Neural cell (in vitro differentiated cells): ENCODE measurements around the gene PSMB7. TPM values are rescaled to one million over a fixed set of nuclear protein-coding genes. Genes with fewer than 3 reads are reported as not detected.

Experiments
- H2AFZ ChIP-seq: fragments of 200-600, 300-800 bp; sonication (generic), shearing (Covaris generic); 2 replicates; pipeline ENCODE4 v1.6.0; 2014; ENCODE audit warnings: low read depth, mild to moderate bottlenecking, antibody characterized with exemption, low read length, moderate library complexity
- H3F3A ChIP-seq: fragments of 200-600 bp; shearing (Covaris generic); 2 replicates; pipeline ENCODE4 v1.6.1; 2016; ENCODE audit warnings: mild to moderate bottlenecking, moderate library complexity, mixed read lengths, antibody characterized with exemption, low read length; ENCODE audit not compliant: insufficient read depth, poor library complexity, severe bottlenecking
- H3K27ac ChIP-seq: fragments of 200-600, 300-800 bp; sonication (generic), shearing (Covaris generic); 2 replicates; pipeline ENCODE4 v1.5.1; 2014; ENCODE audit warnings: mild to moderate bottlenecking, low read length, moderate library complexity
- H3K27me3 ChIP-seq: fragments of 300-800, 200-600 bp; sonication (generic), shearing (Covaris generic); 2 replicates; pipeline ENCODE4 v1.6.0; 2014; ENCODE audit warnings: mild to moderate bottlenecking, low read depth, low read length, moderate library complexity; ENCODE audit not compliant: insufficient read depth
- H3K36me3 ChIP-seq: fragments of 300-800, 200-600 bp; sonication (generic), shearing (Covaris generic); 2 replicates; pipeline ENCODE4 v1.5.1; 2014; ENCODE audit warnings: mild to moderate bottlenecking, antibody characterized with exemption, low read length, moderate library complexity; ENCODE audit not compliant: insufficient read depth
- H3K4me2 ChIP-seq: fragments of 300-800, 200-600 bp; sonication (generic), shearing (Covaris generic); 2 replicates; pipeline ENCODE4 v1.6.0; 2014; ENCODE audit warnings: mild to moderate bottlenecking, low read length
- H3K4me3 ChIP-seq: fragments of 300-800, 200-600 bp; sonication (generic), shearing (Covaris generic); 2 replicates; pipeline ENCODE4 v1.5.1; 2014; ENCODE audit warnings: mild to moderate bottlenecking, low read length, moderate library complexity
- H3K79me2 ChIP-seq: fragments of 200-600 bp; shearing (Covaris generic); replicated peaks from 2 replicates; pipeline ENCODE4 v1.6.0; 2014; ENCODE audit warnings: mild to moderate bottlenecking, low read length, moderate library complexity; ENCODE audit not compliant: insufficient read depth
- H3K9ac ChIP-seq: fragments of 300-800, 200-600 bp; sonication (generic), shearing (Covaris generic); 2 replicates; pipeline ENCODE4 v1.6.1; 2016; ENCODE audit warnings: mild to moderate bottlenecking, low read length, mixed read lengths
- H3K9me2 ChIP-seq: fragments of 200-600 bp; shearing (Covaris generic); 2 replicates; pipeline ENCODE4 v1.6.1; 2016; ENCODE audit warnings: mild to moderate bottlenecking, low read length, mixed read lengths; ENCODE audit not compliant: insufficient read depth
- H3K9me3 ChIP-seq: fragments of 200-600, 300-800 bp; sonication (generic), shearing (Covaris generic); 2 replicates; pipeline ENCODE4 v1.6.1; 2016; ENCODE audit warnings: mild to moderate bottlenecking, mixed run types, low read length, moderate library complexity, mixed read lengths
- H4K20me1 ChIP-seq: fragments of 200-600 bp; shearing (Covaris generic); 2 replicates; pipeline ENCODE4 v1.6.1; 2016; ENCODE audit warnings: mild to moderate bottlenecking, mixed run types; ENCODE audit not compliant: insufficient read depth
- EP300 ChIP-seq: fragments of 450-650 bp; conservative IDR thresholded peaks from 2 replicates; pipeline ENCODE4 v1.6.1; 2014; ENCODE audit warnings: antibody characterized with exemption, mild to moderate bottlenecking, moderate library complexity; ENCODE audit not compliant: poor library complexity, severe bottlenecking
- EZH2 ChIP-seq: fragments of 200-600, 300-800 bp; shearing (Covaris generic), sonication (generic); IDR thresholded peaks from 2 replicates; pipeline ENCODE4 v1.6.1; 2014; ENCODE audit warnings: antibody characterized with exemption, low read length, borderline replicate concordance, mild to moderate bottlenecking; ENCODE audit not compliant: insufficient read depth, poor library complexity, severe bottlenecking
- MXI1 ChIP-seq: fragments of 450-650 bp; conservative IDR thresholded peaks from 2 replicates; pipeline ENCODE4 v1.6.1; 2014; ENCODE audit warnings: antibody characterized with exemption, mild to moderate bottlenecking; ENCODE audit not compliant: poor library complexity, severe bottlenecking
- POLR2AphosphoS5 ChIP-seq: IDR thresholded peaks from 2 replicates; pipeline ENCODE4 v1.6.1; 2012
- RAD21 ChIP-seq: fragments of 450-650 bp; conservative IDR thresholded peaks from 2 replicates; pipeline ENCODE4 v1.6.1; 2014; ENCODE audit warnings: antibody characterized with exemption, mild to moderate bottlenecking, moderate library complexity
- SMC3 ChIP-seq: fragments of 450-650 bp; conservative IDR thresholded peaks from 2 replicates; pipeline ENCODE4 v1.6.1; 2014; ENCODE audit warnings: antibody characterized with exemption, mild to moderate bottlenecking, moderate library complexity; ENCODE audit not compliant: poor library complexity
- TAF1 ChIP-seq: IDR thresholded peaks from 2 replicates; pipeline ENCODE4 v1.6.1; 2012; ENCODE audit warnings: low read depth
- polyA plus RNA-seq: library from polyadenylated mRNA; depleted of rRNA; stranded (reverse); fragments of >200 nt; gene quantifications from 2 replicates; pipeline ENCODE4 v1.2.3, GENCODE V29; 2014
- TF ChIP-seq, protein P1 (sequence below): IDR thresholded peaks from 2 replicates; pipeline ENCODE4 v1.6.1; 2012; ENCODE audit warnings: borderline replicate concordance
- TF ChIP-seq, protein P2 (sequence below): fragments of 450-650 bp; IDR thresholded peaks from 2 replicates; pipeline ENCODE4 v1.5.1; 2014; ENCODE audit warnings: antibody characterized with exemption, mild to moderate bottlenecking, moderate library complexity; ENCODE audit not compliant: poor library complexity, severe bottlenecking

The PSMB7 gene
- polyA plus RNA-seq, 1 donor from 2014 or later, result 363 TPM

DNA sequence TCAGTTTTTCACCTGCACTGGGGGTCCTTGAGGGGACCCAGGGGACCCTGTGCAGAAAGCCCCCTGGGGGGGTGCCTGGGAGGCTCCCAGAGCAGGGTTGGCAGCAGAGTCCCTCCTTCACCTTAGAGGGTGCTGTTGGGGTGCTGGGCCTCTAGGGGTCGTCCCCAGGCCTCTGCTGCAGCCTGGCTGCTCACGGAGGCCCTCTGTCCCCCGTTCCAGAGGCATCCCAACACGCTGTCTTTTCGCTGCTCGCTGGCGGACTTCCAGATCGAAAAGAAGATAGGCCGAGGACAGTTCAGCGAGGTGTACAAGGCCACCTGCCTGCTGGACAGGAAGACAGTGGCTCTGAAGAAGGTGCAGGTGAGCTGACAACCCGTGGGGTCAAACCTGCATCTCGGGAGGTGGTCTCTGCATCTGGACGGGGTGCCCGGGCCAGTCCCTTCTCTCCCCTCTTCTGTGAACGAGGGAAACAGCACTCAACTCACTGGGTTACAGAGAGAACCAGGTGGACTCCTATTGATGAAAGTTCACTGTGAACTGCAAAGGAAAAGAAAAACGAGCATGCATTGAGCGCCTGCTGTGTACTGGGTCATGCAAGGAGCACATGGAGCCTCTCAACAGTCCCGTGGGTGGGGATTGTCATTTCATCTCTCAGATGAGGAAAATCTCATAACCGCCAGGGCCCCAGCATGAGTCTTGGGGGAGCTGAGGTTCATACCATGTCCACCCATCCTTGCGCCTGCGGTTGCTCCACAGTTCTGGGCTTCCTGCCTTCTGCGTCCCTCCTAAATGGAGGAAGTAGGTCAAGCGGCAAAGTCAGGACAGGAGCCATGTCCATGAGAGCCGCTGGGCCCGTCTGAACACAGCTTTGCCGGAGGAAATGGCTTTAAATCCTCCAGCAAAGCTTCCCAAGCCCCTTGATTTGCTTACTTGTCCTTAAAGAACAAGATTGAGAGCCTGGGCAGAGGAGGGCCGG is 102.7 kb downstream of the PSMB7 start:
- Histone ChIP-seq H4K20me1 (no peaks in the 10 kb centered on the region), H3K4me2 (no peak overlapping the region), H3K79me2 (no peaks in the 10 kb centered on the region), H2AFZ (no peak overlapping the region), H3K9ac (no peak overlapping the region), H3K36me3 (no peaks in the 10 kb centered on the region), H3K9me3 (no peaks in the 10 kb centered on the region), H3K9me2 (no peaks in the 10 kb centered on the region), H3K27me3 (no peaks in the 10 kb centered on the region), H3F3A (no peaks in the 10 kb centered on the region), H3K4me3 (no peak overlapping the region), H3K27ac (no peak overlapping the region)
- no peak for TF ChIP-seq EZH2
- TF ChIP-seq SMC3, result no peak
- TF ChIP-seq MXI1, result no peak
- TF ChIP-seq EP300, result no peak
- TF ChIP-seq, protein P1, sequence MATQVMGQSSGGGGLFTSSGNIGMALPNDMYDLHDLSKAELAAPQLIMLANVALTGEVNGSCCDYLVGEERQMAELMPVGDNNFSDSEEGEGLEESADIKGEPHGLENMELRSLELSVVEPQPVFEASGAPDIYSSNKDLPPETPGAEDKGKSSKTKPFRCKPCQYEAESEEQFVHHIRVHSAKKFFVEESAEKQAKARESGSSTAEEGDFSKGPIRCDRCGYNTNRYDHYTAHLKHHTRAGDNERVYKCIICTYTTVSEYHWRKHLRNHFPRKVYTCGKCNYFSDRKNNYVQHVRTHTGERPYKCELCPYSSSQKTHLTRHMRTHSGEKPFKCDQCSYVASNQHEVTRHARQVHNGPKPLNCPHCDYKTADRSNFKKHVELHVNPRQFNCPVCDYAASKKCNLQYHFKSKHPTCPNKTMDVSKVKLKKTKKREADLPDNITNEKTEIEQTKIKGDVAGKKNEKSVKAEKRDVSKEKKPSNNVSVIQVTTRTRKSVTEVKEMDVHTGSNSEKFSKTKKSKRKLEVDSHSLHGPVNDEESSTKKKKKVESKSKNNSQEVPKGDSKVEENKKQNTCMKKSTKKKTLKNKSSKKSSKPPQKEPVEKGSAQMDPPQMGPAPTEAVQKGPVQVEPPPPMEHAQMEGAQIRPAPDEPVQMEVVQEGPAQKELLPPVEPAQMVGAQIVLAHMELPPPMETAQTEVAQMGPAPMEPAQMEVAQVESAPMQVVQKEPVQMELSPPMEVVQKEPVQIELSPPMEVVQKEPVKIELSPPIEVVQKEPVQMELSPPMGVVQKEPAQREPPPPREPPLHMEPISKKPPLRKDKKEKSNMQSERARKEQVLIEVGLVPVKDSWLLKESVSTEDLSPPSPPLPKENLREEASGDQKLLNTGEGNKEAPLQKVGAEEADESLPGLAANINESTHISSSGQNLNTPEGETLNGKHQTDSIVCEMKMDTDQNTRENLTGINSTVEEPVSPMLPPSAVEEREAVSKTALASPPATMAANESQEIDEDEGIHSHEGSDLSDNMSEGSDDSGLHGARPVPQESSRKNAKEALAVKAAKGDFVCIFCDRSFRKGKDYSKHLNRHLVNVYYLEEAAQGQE, result no peak
- TF ChIP-seq TAF1, result no peak
- TF ChIP-seq POLR2AphosphoS5, result no peak
- TF ChIP-seq RAD21, result no peak
- TF ChIP-seq, protein P2, sequence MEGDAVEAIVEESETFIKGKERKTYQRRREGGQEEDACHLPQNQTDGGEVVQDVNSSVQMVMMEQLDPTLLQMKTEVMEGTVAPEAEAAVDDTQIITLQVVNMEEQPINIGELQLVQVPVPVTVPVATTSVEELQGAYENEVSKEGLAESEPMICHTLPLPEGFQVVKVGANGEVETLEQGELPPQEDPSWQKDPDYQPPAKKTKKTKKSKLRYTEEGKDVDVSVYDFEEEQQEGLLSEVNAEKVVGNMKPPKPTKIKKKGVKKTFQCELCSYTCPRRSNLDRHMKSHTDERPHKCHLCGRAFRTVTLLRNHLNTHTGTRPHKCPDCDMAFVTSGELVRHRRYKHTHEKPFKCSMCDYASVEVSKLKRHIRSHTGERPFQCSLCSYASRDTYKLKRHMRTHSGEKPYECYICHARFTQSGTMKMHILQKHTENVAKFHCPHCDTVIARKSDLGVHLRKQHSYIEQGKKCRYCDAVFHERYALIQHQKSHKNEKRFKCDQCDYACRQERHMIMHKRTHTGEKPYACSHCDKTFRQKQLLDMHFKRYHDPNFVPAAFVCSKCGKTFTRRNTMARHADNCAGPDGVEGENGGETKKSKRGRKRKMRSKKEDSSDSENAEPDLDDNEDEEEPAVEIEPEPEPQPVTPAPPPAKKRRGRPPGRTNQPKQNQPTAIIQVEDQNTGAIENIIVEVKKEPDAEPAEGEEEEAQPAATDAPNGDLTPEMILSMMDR, result no peak

DNA sequence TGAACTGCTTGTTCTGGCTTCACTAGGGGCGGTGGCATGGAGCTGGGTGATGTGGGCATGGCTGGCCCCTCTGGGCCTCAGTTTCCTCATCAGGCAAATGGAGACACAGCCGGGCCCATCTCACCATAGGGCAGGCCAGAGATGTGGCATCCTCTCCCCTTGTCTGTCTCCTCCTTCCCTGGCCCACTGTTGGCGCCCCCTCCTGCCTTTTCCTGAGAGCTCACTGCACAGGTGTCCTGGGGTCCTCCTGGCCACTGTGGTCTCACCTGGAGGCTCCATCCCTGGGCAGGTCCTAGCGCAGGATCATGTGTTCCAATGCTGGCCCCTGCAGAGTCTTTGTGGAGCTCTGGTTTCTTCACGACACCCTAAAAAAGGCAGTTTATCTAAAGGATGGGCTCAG is 104.0 kb downstream of the PSMB7 start:
- no peak for TF ChIP-seq POLR2AphosphoS5
- TF ChIP-seq, protein P2, result no peak
- no peak for TF ChIP-seq EP300
- no peak for TF ChIP-seq SMC3
- TF ChIP-seq, protein P1, result no peak
- no peak for TF ChIP-seq EZH2
- no peak for TF ChIP-seq RAD21
- no peak for TF ChIP-seq TAF1
- no peak for TF ChIP-seq MXI1
- Histone ChIP-seq H3K9me2 (no peaks in the 10 kb centered on the region), H3K79me2 (no peaks in the 10 kb centered on the region), H3F3A (no peaks in the 10 kb centered on the region), H2AFZ (no peak overlapping the region), H3K9ac (no peak overlapping the region), H3K36me3 (no peaks in the 10 kb centered on the region), H3K27ac (no peak overlapping the region), H3K27me3 (no peaks in the 10 kb centered on the region), H4K20me1 (no peaks in the 10 kb centered on the region), H3K9me3 (no peaks in the 10 kb centered on the region), H3K4me2 (no peak overlapping the region), H3K4me3 (no peak overlapping the region)
